B cell (primary cell): ENCODE data around the gene WDFY4. TPM values are rescaled to one million over a fixed set of nuclear protein-coding genes. Genes with fewer than 3 reads are reported as not detected.

ENCODE experiments used
- ATAC-seq: fragments of 200-7000 bp; cut with Tn5 transposase; one replicate; pipeline ENCODE4 v1.10.0; 2021; ENCODE audit warnings: low read depth, mild to moderate bottlenecking, moderate number of reproducible peaks, moderate library complexity
- CTCF ChIA-PET: fragments of 350-600 bp; sonication (Branson Sonifier 250); formaldehyde crosslinking; loops from one replicate; lab custom pipeline; 2021; ENCODE audit warnings: antibody characterized with exemption, inconsistent platforms; lab: Charles Lee
- POLR2A ChIA-PET: fragments of 350-600 bp; sonication (Branson Sonifier 250); formaldehyde crosslinking; loops from one replicate; lab custom pipeline; 2021; ENCODE audit warnings: antibody characterized with exemption; lab: Charles Lee
- DNase-seq: peaks from one replicate; pipeline ENCODE4 v3.0.0; 2013
- H2AFZ ChIP-seq: 2 replicates; pipeline ENCODE4 v1.6.1; 2012; ENCODE audit warnings: mild to moderate bottlenecking, low read depth, low read length; ENCODE audit not compliant: insufficient read depth, poor library complexity, severe bottlenecking
- H3K27ac ChIP-seq, 2 donors: 1 replicate in 1 of 2; 2 replicates in 1 of 2; pipeline ENCODE4 v1.5.1; 2012 to 2013; ENCODE audit warnings: low read length in 2 of 2, mild to moderate bottlenecking in 2 of 2, moderate library complexity in 1 of 2
- H3K27me3 ChIP-seq, 4 experiments: fragments of 200-600 bp in 1 of 4; sonication (generic) in 1 of 4; replicated peaks in 1 of 4; 1 replicate in 2 of 4; 2 replicates in 2 of 4; pipeline versions ENCODE4 v1.6.1 to v1.7.0; 2013 to 2016; ENCODE audit warnings: low read length in 3 of 4, mild to moderate bottlenecking in 2 of 4, mixed read lengths in 1 of 4, moderate library complexity in 1 of 4; ENCODE audit not compliant: insufficient read depth in 4 of 4, control insufficient read depth in 3 of 4; ENCODE audit errors: control extremely low read depth in 1 of 4
- H3K36me3 ChIP-seq, 2 experiments: replicated peaks in 1 of 2; 1 replicate in 1 of 2; 2 replicates in 1 of 2; pipeline versions ENCODE4 v1.6.1 to v1.7.1; 2013; ENCODE audit warnings: low read length in 1 of 2; ENCODE audit not compliant: insufficient read depth in 2 of 2, control insufficient read depth in 1 of 2; ENCODE audit errors: control extremely low read depth in 1 of 2, extremely low read depth in 1 of 2
- H3K4me1 ChIP-seq, 2 donors: fragments of 200-600 bp in 1 of 2; sonication (generic) in 1 of 2; 1 replicate in 1 of 2; 2 replicates in 1 of 2; pipeline versions ENCODE4 v1.5.1 to v1.6.1; 2013 to 2017; ENCODE audit warnings: low read length in 2 of 2; ENCODE audit not compliant: control insufficient read depth in 2 of 2, insufficient read depth in 2 of 2
- H3K4me2 ChIP-seq: replicated peaks from 2 replicates; pipeline ENCODE3; 2012; ENCODE audit warnings: mild to moderate bottlenecking, low read depth, low read length; ENCODE audit not compliant: poor library complexity, severe bottlenecking
- H3K4me3 ChIP-seq, 5 experiments: fragments of 200-600 bp in 1 of 5; sonication (generic) in 1 of 5; 1 replicate in 3 of 5; 2 replicates in 2 of 5; pipeline versions ENCODE4 v1.5.1 to v1.7.0; 2011 to 2016; ENCODE audit warnings: low read length in 4 of 5, mild to moderate bottlenecking in 4 of 5, low read depth in 2 of 5, control low read depth in 1 of 5, moderate library complexity in 1 of 5; ENCODE audit not compliant: insufficient read depth in 1 of 5; ENCODE audit errors: control extremely low read depth in 1 of 5, extremely low read depth in 1 of 5
- H3K79me2 ChIP-seq: fragments of 200-600 bp; sonication (generic); one replicate; pipeline ENCODE4 v1.6.0; 2016; ENCODE audit warnings: low read length; ENCODE audit not compliant: control insufficient read depth, insufficient read depth
- H3K9ac ChIP-seq: fragments of 200-600 bp; sonication (generic); 2 replicates; pipeline ENCODE4 v1.6.1; 2017; ENCODE audit warnings: mild to moderate bottlenecking, low read length, moderate library complexity
- H3K9me3 ChIP-seq, 3 donors: one replicate each; pipeline versions ENCODE4 v1.6.1 to v1.7.1; 2013; ENCODE audit warnings: low read length in 2 of 3; ENCODE audit not compliant: control insufficient read depth in 2 of 3, insufficient read depth in 1 of 3; ENCODE audit errors: control extremely low read depth in 1 of 3
- H4K20me1 ChIP-seq: 2 replicates; pipeline ENCODE4 v1.6.0; 2012; ENCODE audit warnings: mild to moderate bottlenecking, low read length; ENCODE audit not compliant: insufficient read depth, control insufficient read depth, poor library complexity, severe bottlenecking
- H3K27ac Mint-ChIP-seq: one replicate; pipeline ENCODE4 v1.8.0; 2021; ENCODE audit warnings: mixed read lengths
- H3K27me3 Mint-ChIP-seq: one replicate; pipeline ENCODE4 v1.8.0; 2021; ENCODE audit warnings: mixed read lengths
- H3K4me1 Mint-ChIP-seq: one replicate; pipeline ENCODE4 v1.8.0; 2021; ENCODE audit warnings: mixed read lengths
- H3K4me3 Mint-ChIP-seq: one replicate; pipeline ENCODE4 v1.8.0; 2021; ENCODE audit warnings: mixed read lengths
- H3K9me3 Mint-ChIP-seq: one replicate; pipeline ENCODE4 v1.8.0; 2022; ENCODE audit warnings: mixed read lengths; ENCODE audit not compliant: insufficient read depth
- EZH2 ChIP-seq: IDR thresholded peaks from 2 replicates; pipeline ENCODE4 v1.6.1; 2012; ENCODE audit warnings: borderline replicate concordance, low read depth, mild to moderate bottlenecking, moderate library complexity, low read length; ENCODE audit not compliant: insufficient read depth, poor library complexity, severe bottlenecking
- WGBS: methylation state at CpG from one replicate; pipeline ENCODE4 v1.1.5; 2013; ENCODE audit warnings: missing lambda C conversion rate; ENCODE audit not compliant: insufficient coverage; 5-methylcytosine and 5-hydroxymethylcytosine counted together
- intact Hi-C: fragments of 100-400 bp; cut with micrococcal nuclease; formaldehyde crosslinking; loops from one replicate; pipeline ENCODE4 v1.10.0; 2022
- polyA plus RNA-seq: library from polyadenylated mRNA; depleted of rRNA; stranded (reverse); fragments of >200 nt; gene quantifications from 2 replicates; pipeline ENCODE4 v1.2.3, GENCODE V29; 2012
- total RNA-seq, 2 donors: library from RNA; stranded (reverse); fragments of 120-200 nt in 1 of 2; gene quantifications; 1 replicate in 1 of 2; 2 replicates in 1 of 2; pipeline versions ENCODE4 v1.2.3 to v1.2.4, GENCODE V29; 2013 to 2022
- TF ChIP-seq, protein P1 (sequence below): fragments of 200-600 bp; IDR thresholded peaks from one replicate; pipeline ENCODE4 v1.8.0; 2022; ENCODE audit warnings: antibody characterized with exemption, mild to moderate bottlenecking

Gene WDFY4
- total and polyA plus RNA-seq, 2 donors (not counting 1 experiment from before 2014, with no cell fraction given): 262 to 560 TPM

- ATAC-seq (no peak), DNase-seq (no peak)
- WGBS: 100% methylated on average over 2 of the region's 2 CpGs
- H4K20me1 ChIP-seq: peaks cover 61% of the 10 kb centered on the region
- no peak overlapping the region for H3K4me3 Mint-ChIP-seq
- TF ChIP-seq EZH2: no peak
- TF ChIP-seq, protein P1, sequence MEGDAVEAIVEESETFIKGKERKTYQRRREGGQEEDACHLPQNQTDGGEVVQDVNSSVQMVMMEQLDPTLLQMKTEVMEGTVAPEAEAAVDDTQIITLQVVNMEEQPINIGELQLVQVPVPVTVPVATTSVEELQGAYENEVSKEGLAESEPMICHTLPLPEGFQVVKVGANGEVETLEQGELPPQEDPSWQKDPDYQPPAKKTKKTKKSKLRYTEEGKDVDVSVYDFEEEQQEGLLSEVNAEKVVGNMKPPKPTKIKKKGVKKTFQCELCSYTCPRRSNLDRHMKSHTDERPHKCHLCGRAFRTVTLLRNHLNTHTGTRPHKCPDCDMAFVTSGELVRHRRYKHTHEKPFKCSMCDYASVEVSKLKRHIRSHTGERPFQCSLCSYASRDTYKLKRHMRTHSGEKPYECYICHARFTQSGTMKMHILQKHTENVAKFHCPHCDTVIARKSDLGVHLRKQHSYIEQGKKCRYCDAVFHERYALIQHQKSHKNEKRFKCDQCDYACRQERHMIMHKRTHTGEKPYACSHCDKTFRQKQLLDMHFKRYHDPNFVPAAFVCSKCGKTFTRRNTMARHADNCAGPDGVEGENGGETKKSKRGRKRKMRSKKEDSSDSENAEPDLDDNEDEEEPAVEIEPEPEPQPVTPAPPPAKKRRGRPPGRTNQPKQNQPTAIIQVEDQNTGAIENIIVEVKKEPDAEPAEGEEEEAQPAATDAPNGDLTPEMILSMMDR: no peak
- intact Hi-C loops: no loop called here
- H3K27me3 Mint-ChIP-seq: no peaks in the 10 kb centered on the region
- CTCF ChIA-PET: interaction anchor here (0.7 to 3.8 kb wide), 3 partner anchors 80 to 185 kb away, joined by 3 to 36 read pairs (median 4); no protein-coding TSS in a partner anchor
- no peak overlapping the region for H2AFZ ChIP-seq
- H3K4me2 ChIP-seq: no peak overlapping the region
- H3K36me3 ChIP-seq: peaks cover 11 to 93% of the 10 kb centered on the region in 2 experiments
- no peak overlapping the region for H3K4me3 ChIP-seq
- no peak overlapping the region for H3K9ac ChIP-seq
- H3K27ac ChIP-seq: no peak overlapping the region
- H3K27me3 ChIP-seq: no peaks in the 10 kb centered on the region
- H3K4me1 Mint-ChIP-seq: peaks cover 4% of the 10 kb centered on the region
- no peaks in the 10 kb centered on the region for H3K9me3 ChIP-seq
- no peaks in the 10 kb centered on the region for H3K4me1 ChIP-seq
- POLR2A ChIA-PET: no interaction called here
- H3K9me3 Mint-ChIP-seq: no peaks in the 10 kb centered on the region
- peaks cover 80% of the 10 kb centered on the region for H3K79me2 ChIP-seq
- H3K27ac Mint-ChIP-seq: no peak overlapping the region
Observed at GRCh38 chr10:48737886-48738285, 53.2 kb downstream of the WDFY4 start.

GRCh38 chr10:48739170-48739569 lies 54.5 kb downstream of the WDFY4 start:
- H3K9ac ChIP-seq: no peak overlapping the region
- H3K27me3 Mint-ChIP-seq: no peaks in the 10 kb centered on the region
- peaks cover 0 to 5% of the 10 kb centered on the region in 2 donors for H3K4me1 ChIP-seq
- no peak overlapping the region for H3K4me2 ChIP-seq
- ChIA-PET CTCF (interaction anchor here (0.9 to 1.0 kb wide), 2 partner anchors 75 to 81 kb away, joined by 3 read pairs; no protein-coding TSS in a partner anchor), POLR2A (no interaction called here)
- no peak overlapping the region for H3K27ac ChIP-seq
- H3K9me3 Mint-ChIP-seq: no peaks in the 10 kb centered on the region
- peaks cover 91% of the 10 kb centered on the region for H3K79me2 ChIP-seq
- H3K4me3 Mint-ChIP-seq: no peak overlapping the region
- peaks cover 10 to 93% of the 10 kb centered on the region in 2 experiments for H3K36me3 ChIP-seq
- no peak for ATAC-seq
- WGBS: no CpG with 5 or more reads among the region's 7 CpGs
- H3K4me1 Mint-ChIP-seq: peaks cover 13% of the 10 kb centered on the region
- H3K4me3 ChIP-seq: no peak overlapping the region
- H3K9me3 ChIP-seq: no peaks in the 10 kb centered on the region
- H3K27ac Mint-ChIP-seq: peak overlapping the region; percentile 1
- TF ChIP-seq EZH2: no peak
- TF ChIP-seq, protein P1: no peak
- H4K20me1 ChIP-seq: peaks cover 62% of the 10 kb centered on the region
- intact Hi-C loops: no loop called here
- DNase-seq: no peak
- no peak overlapping the region for H2AFZ ChIP-seq
- H3K27me3 ChIP-seq: no peaks in the 10 kb centered on the region
